ENCODE measurements around the gene KCNH2.

Gene KCNH2

DNA sequence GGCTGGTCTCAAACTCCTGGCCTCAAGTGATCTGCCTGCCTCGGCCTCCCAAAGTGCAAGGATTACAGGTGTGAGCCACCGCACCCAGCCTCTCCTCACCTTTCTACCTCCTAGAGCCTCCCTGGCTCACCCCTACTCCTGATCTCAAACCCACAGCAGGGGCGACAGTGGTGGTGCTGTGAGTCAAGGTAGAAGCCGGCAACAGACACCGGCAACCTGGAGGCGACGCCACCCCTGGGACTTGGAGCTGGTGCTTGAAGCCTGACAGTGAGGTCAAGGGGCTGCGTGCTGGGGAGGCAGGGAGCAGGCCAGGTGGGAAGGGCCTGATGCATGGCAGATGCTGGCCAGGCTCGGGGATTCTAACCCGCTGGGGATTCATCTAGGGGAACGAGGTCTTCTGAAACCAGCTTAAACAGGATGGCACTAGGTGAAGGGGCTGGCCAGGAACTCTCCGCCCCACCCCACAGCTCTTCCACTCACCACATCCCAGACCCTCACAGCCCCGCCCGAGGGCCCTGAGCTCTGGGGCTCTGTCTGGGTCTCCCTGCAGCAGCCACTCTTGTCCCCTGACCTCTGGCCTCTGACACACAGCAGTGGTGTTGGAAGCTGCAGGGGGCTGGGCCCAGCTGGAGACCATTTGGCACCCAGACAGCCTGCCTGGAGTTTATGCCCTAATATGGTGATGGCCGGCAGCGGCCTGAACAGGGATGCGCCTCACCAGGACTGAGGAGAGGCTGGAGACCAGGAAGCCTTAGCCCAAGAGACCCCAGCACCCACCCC, 16.4 kb downstream of the KCNH2 start:
- DNase-seq (ENCODE audit: low read depth in 3 of 3), result no peak

DNA sequence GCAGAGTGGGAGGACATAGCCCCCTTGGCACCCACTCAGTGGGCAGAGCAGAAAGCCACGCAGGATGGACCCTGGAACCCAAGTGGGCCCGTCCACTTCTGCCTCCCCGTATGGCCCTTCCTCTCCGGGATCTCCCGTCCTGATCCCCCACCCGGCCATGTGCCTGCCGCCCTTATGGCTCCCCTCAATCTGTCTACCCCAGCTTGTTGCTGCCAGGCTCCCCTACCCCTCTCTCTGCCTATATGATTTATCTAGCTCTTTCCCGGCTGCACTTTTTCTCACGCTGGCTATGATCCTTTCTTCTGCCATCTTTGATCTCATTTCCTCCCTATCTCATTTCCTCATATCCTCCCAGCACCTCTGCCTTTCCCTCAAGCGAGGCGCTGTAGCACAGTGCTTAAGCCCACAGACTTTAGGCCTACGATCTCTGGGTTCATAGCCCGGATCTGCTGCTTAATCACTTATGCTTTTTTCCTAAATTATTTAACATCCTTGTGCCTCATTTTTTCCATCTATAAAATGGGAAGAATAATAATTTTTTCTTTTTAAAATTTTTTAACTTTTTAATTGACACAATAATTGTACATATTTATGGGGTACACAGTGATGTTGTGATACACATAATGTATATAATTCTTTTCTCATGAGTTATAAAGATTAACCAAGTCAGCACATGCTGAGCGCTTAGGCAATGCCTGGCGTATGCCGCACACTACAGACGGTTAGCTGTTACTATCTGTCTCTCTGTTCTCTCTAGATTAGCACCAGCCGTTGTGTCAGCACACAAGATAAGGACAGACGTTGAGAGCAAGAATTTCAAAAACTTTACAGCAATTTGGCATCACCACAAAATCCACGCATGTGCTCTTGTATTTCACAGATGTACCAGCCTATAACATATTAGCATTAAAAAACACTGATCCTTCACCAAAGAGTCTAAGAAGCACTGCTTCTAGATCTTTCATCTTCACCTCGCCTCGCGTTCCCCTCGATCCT, 18.1 kb downstream of the KCNH2 start:
- no peak for DNase-seq (ENCODE audit: low read depth in 3 of 3)

DNA sequence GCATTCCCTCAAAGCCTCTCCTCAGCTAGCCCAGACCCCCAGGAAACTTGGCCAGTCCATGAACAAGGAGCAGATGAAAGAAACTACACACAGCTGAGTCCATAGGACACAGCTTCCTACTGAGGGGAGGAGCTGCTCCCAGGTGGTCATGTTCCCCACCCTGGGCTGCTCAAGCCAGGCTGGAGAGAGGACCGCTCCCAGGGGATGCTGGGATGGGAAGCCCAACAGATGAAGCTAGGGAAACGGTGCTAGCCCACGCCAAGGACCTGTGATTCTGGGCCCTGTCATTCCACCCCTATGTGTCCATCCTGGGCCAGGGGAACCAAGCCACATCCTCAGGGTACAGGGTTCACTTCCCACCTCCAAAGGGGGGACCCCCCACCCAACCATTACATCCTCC, 19.0 kb downstream of the KCNH2 start:
- no peak for DNase-seq (ENCODE audit: low read depth in 3 of 3)

GRCh38 chr7:150958597-150958996, 19.5 kb downstream of the KCNH2 start:
- DNase-seq (ENCODE audit: low read depth in 3 of 3), result no peak

DNA sequence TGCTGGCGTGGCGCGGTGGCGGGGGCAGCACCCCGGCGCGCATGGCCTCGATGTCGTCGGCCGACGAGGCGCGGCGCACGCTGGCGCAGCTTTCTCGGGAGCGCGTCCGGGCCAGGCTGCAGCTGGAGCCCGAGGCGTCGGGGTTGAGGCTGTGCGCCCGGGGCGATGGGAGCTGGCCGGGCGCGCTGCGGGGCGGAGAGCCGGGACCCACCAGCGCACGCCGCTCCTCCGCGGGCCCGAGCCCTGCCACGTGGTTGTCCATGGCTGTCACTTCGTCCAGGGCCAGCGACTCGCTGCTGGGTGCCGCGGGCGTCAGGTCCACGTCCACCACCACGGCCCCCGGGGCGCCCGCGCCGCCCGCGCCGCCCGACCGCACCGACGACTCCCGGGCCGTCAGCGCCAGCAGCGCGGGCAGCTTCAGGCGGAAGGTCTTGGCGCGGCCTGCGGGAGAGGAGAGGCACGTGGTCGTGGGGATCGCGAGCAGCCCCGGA, 20.0 kb downstream of the KCNH2 start:
- DNase-seq (ENCODE audit: low read depth in 3 of 3), result no peak

- no peak for DNase-seq (ENCODE audit: low read depth in 3 of 3)
Observed at GRCh38 chr7:150957133-150958020, 20.7 kb downstream of the KCNH2 start.

GRCh38 chr7:150956395-150957132, 21.6 kb downstream of the KCNH2 start:
- DNase-seq (ENCODE audit: low read depth in 3 of 3), result no peak

DNA sequence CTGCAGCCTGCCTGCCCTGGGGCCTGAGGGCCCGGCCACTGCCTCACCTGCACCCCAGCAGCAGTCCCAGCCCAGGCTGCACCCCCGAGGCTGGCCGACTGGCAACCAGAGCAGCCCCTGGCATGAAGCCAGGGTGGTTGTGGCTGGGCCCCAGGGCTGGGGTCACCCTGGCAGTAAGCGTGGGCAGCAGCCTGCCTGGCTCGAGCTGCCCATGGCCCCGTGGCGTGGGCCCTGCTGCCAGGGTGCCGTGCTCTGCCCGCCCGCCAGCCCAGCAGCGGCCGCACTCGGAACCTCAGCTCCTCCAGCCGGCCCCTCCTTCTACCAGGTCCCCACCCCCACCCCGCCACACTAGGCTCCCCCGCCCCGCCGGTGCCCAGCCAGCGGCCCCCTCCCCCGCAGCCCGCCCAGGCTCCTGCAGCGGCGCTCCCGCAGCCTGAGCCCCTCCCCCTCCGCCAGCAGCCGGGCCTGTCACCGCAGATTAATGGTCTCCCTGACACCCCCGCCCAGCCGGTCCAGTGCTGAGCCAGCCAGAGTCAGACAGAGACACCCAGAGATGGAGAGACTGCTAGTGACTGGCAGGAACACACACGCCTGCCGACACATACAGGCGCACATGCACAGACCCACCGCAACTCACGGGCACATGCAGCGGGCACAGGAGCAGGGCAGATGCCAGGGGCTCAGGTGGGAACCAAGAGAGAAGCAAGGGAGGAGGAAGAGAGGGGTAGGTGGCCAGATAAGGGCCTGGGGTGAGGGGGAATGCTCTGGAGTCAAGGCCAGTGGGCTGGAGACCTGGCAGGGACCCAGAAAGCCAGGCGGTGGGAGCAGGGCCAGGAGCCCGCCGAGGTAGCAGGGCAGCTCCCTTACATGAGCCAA, 22.4 kb downstream of the KCNH2 start:
- DNase-seq (ENCODE audit: low read depth in 3 of 3), result no peak

- DNase-seq (ENCODE audit: low read depth in 3 of 3), result no peak
Observed at GRCh38 chr7:150954986-150955518, 23.1 kb downstream of the KCNH2 start.

DNA sequence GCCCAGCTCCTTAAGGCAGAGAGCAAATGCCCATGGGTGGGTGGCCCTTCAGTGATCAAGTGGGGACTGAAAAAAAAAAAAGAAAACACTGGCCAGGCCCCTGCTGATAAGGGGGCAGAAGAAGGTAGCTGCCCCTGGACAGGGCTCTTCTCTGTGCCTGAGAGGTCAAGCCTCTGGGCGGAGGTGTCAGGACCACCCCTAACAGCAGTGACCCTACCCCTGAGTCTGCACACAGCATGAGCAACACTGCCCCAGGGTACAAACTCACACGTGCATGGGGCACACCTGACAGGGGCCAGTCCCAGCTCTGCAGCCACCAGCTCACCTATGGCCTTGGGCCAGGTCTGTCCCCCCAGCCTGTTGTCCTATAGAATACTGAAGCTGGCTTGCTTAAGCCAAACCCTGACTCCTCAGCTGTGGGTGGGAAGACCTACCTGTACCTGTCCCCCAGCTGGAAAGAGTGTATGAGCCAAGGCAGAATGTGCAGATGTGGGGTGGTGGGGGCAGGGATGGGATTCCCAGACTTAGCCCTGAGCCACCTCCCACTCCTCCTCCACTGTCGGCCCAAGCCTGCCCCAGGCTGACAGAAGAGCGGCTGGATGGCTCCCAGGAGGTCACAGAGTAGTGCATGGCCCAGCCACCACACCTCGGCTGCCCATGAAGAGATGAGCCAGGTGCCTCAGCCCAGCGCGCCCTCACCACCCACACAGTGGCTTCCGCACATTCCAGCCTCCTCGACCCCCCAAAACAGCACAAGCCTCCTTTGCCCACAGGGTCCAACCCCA, 23.7 kb downstream of the KCNH2 start:
- no peak for DNase-seq (ENCODE audit: low read depth in 3 of 3)

GRCh38 chr7:150953061-150953997, 24.8 kb downstream of the KCNH2 start:
- no peak for DNase-seq (ENCODE audit: low read depth in 3 of 3)

DNA sequence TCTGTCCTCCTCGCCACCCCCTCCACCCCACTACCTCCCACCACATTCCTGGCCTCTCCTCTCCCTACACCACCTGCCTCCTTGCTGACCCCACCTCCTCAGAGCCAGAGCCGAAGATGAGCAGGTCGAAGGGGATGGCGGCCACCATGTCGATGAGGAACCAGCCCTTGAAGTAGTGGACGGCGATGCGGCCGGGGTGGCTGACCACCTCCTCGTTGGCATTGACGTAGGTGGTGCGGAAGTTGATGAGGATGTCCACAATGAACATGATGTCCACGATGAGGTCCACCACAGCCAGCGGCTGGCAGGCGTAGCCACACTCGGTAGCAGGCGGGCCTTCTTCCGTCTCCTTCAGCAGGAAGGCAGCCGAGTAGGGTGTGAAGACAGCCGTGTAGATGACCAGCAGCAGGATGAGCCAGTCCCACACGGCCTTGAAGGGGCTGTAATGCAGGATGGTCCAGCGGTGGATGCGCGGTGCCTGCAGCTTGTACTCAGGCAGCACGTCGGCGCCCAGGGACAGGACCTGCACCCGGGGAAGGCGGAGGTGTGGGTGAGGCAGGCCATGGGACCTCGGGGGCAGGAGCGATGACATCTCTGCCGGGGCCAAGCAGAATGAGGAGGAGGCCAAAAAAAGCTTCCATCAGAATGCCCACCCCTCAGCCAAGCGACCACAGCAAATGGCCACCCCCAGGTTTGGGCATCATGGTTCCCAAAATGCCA, 25.6 kb downstream of the KCNH2 start:
- no peak for DNase-seq (ENCODE audit: low read depth in 3 of 3)

DNA sequence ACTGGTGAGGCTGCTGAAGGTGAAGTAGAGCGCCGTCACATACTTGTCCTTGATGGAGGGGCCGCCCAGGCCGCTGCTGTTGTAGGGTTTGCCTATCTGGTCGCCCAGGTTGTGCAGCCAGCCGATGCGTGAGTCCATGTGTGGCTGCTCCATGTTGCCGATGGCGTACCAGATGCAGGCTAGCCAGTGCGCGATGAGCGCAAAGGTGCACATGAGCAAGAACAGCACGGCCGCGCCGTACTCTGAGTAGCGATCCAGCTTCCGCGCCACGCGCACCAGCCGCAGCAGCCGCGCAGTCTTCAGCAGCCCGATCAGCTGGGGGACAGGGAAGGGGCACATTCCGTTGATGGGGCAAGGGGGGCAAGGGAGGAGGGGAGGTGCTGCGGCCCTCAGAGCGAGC, 26.6 kb downstream of the KCNH2 start:
- no peak for DNase-seq (ENCODE audit: low read depth in 3 of 3)

GRCh38 chr7:150951181-150951520, 27.0 kb downstream of the KCNH2 start:
- no peak for DNase-seq (ENCODE audit: low read depth in 3 of 3)

DNA sequence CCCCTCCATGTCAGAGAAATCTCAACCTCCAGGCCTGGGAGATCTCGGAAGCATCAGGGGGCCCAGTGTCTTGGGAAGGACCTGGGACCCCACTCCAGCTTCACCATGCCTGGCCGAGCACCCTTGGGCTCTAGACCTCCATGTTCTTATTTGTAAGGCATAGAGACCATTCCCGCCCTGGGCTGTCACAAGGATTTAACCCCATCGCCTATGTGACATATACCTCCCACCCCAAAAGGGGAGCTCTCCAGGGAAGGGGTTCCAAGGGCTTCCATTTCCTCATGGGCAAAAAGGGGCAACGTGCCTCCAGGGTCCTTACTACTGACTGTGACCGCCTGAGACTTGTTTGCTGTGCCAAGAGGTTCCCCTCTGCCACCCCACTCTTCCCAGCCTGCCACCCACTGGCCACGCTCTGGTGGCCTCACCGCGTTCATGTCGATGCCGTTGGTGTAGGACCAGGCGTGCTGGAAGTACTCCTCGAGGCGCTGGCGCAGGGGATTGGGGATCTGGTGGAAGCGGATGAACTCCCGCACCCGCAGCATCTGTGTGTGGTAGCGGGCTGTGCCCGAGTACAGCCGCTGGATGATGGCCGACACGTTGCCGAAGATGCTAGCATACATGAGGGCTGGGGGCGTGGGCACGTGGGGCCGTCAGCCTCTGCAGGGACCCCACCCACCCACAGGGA, 27.5 kb downstream of the KCNH2 start:
- no peak for DNase-seq (ENCODE audit: low read depth in 3 of 3)

- DNase-seq (ENCODE audit: low read depth in 3 of 3), result no peak
Observed at GRCh38 chr7:150949971-150950491, 28.1 kb downstream of the KCNH2 start.

Measured in stimulated activated CD4-positive, alpha-beta T cell treated with anti-CD3 and anti-CD28 coated beads, TNF-alpha, amount 100 ng/mL, for 24 hours (primary cell).